ENCODE results near the gene GRB7. TPM values are rescaled to one million over a fixed set of nuclear protein-coding genes. Genes with fewer than 3 reads are reported as not detected.

GRB7 gene
- total and polyA plus RNA-seq, 2 donors (not counting 3 experiments of a cell fraction or from before 2014, with no cell fraction given), result 0.04 TPM; not detected in 1

GRCh38 chr17:39757931-39758873 lies 20.5 kb downstream of the GRB7 start:
- TF ChIP-seq JUN (IDR thresholded peaks at IDR 0.05; ENCODE audit: borderline replicate concordance, insufficient read depth, insufficient read length, low read depth) (no peak), FOS (IDR thresholded peaks at IDR 0.05; ENCODE audit: borderline replicate concordance, insufficient read depth, low read length) (no peak), EZH2 (IDR thresholded peaks at IDR 0.05; ENCODE audit: borderline replicate concordance, low read depth, low read length, severe bottlenecking) (no peak), MAX (IDR thresholded peaks at IDR 0.05; ENCODE audit: insufficient read depth, insufficient read length) (no peak), GATA2 (IDR thresholded peaks at IDR 0.05; ENCODE audit: insufficient read depth, insufficient read length, low read depth, low read length) (no peak), CTCF (IDR thresholded peaks at IDR 0.05; ENCODE audit: extremely low read depth in 1 of 2, insufficient read depth in 1 of 2, low read depth in 1 of 2, low read length in 2 of 2) (no peak), MYC (IDR thresholded peaks at IDR 0.05; ENCODE audit: low read depth, low read length) (no peak), POLR2A (IDR thresholded peaks at IDR 0.05; ENCODE audit: low read depth, low read length) (no peak), POLR2AphosphoS5 (IDR thresholded peaks at IDR 0.05; ENCODE audit: insufficient read depth, low read depth, low read length) (no peak)
- CTCF ChIA-PET, result interaction anchor here (1.0 to 1.5 kb wide), 4 partner anchors 19 to 137 kb away, joined by 3 to 5 read pairs (median 4); no protein-coding TSS in a partner anchor
- no peaks in the 10 kb centered on the region for H3K9me3 ChIP-seq (replicated peaks; ENCODE audit: control insufficient read depth, insufficient read depth, low read length)
- no peaks in the 10 kb centered on the region for H3K9me1 ChIP-seq (replicated peaks; ENCODE audit: control insufficient read depth, extremely low read depth, insufficient read depth, low read length)
- POLR2A ChIA-PET, result no interaction called here
- FAIRE-seq, result no peak
- no TSS peak for BruUV-seq (replicated peaks)
- H3K36me3 ChIP-seq (ENCODE audit: control insufficient read depth in 2 of 2, extremely low read depth in 1 of 2, insufficient read depth in 2 of 2, low read length in 2 of 2), result no peaks in the 10 kb centered on the region
- H3K79me2 ChIP-seq (ENCODE audit: control insufficient read depth, insufficient read depth, low read length), result no peaks in the 10 kb centered on the region
- H3K4me3 ChIP-seq (replicated peaks in 1 of 3; ENCODE audit: insufficient read depth in 1 of 3, low read depth in 1 of 3, low read length in 3 of 3), result no peak overlapping the region
- dilution Hi-C loops (cut with MboI; ENCODE audit: extremely low pct_ligation_motif_present, low sequenced_read_pairs) (no loop called here), intact Hi-C loops (cut with micrococcal nuclease) (no loop called here)
- no peak overlapping the region for H3K9ac ChIP-seq (replicated peaks; ENCODE audit: extremely low read depth, insufficient read depth, low read length)
- peaks cover 6% of the 10 kb centered on the region for H3K4me1 ChIP-seq (ENCODE audit: control insufficient read depth, extremely low read depth, insufficient read depth, low read length)
- no peaks in the 10 kb centered on the region for H4K20me1 ChIP-seq (replicated peaks; ENCODE audit: control insufficient read depth, extremely low read depth, insufficient read depth, low read length)
- no peak overlapping the region for H3K27ac ChIP-seq (ENCODE audit: insufficient read depth, low read depth, low read length)
- no peak for DNase-seq (ENCODE audit: low read depth, low spot score)
- peaks cover 15 to 25% of the 10 kb centered on the region in 2 experiments for H3K27me3 ChIP-seq (ENCODE audit: control insufficient read depth in 2 of 2, insufficient read depth in 2 of 2, low read length in 2 of 2)
- no peak overlapping the region for H3K4me2 ChIP-seq (ENCODE audit: insufficient read depth, low read length)
- no peak overlapping the region for H2AFZ ChIP-seq (ENCODE audit: low read depth, low read length)

All from endothelial cell of umbilical vein (primary cell).